HG03064 (cell line): Measurements from ENCODE around the gene IL2RA.
A peak's percentile ranks its signal among the peaks of the same experiment; 100 is the strongest.

Experiments used
- ATAC-seq: cut with Tn5 transposase; IDR thresholded peaks from one replicate; pipeline ENCODE4 v1.9.1; 2021; ENCODE audit warnings: low read depth; ENCODE audit not compliant: unreplicated experiment

IL2RA gene

GRCh38 chr10:5992398-5992797 lies 69.8 kb downstream of the IL2RA start:
- no peak for ATAC-seq

GRCh38 chr10:5991708-5992107 lies 70.5 kb downstream of the IL2RA start:
- ATAC-seq: no peak

- ATAC-seq: no peak
Observed at GRCh38 chr10:5989756-5990155, 72.4 kb downstream of the IL2RA start.

- ATAC-seq: no peak
Observed at GRCh38 chr10:5988336-5988920, 73.7 kb downstream of the IL2RA start.

GRCh38 chr10:5987747-5988146 lies 74.4 kb downstream of the IL2RA start:
- ATAC-seq: no peak

GRCh38 chr10:5985029-5985428 lies 77.1 kb downstream of the IL2RA start:
- ATAC-seq: no peak

- ATAC-seq: no peak
Observed at GRCh38 chr10:5983774-5984173, 78.4 kb downstream of the IL2RA start.

GRCh38 chr10:5981529-5981928 lies 80.6 kb downstream of the IL2RA start:
- no peak for ATAC-seq

- ATAC-seq: no peak
Observed at GRCh38 chr10:5978230-5978489, 84.0 kb downstream of the IL2RA start.

GRCh38 chr10:5977471-5978229 lies 84.5 kb downstream of the IL2RA start, which contains the start of gene IL15RA:
IL15RA (minus strand) TSS chr10:5977543; CDS start chr10:5977492, 51 bp downstream.
- ATAC-seq: peak; percentile 61

GRCh38 chr10:5976512-5977470 lies 85.4 kb downstream of the IL2RA start:
- peak; percentile 11 for ATAC-seq

GRCh38 chr10:5975641-5976473 lies 86.3 kb downstream of the IL2RA start:
- peak; percentile 43 for ATAC-seq

GRCh38 chr10:5973069-5973468 lies 89.1 kb downstream of the IL2RA start:
- ATAC-seq: no peak

- ATAC-seq: no peak
Observed at GRCh38 chr10:5971886-5972285, 90.3 kb downstream of the IL2RA start.

GRCh38 chr10:5971315-5971832 lies 90.8 kb downstream of the IL2RA start:
- no peak for ATAC-seq

GRCh38 chr10:5970527-5970926 lies 91.6 kb downstream of the IL2RA start:
- no peak for ATAC-seq

GRCh38 chr10:5970066-5970465 lies 92.1 kb downstream of the IL2RA start:
- ATAC-seq: no peak

- no peak for ATAC-seq
Observed at GRCh38 chr10:5968681-5969453, 93.3 kb downstream of the IL2RA start.

GRCh38 chr10:5968037-5968680 lies 94.0 kb downstream of the IL2RA start:
- no peak for ATAC-seq
